Caco-2 (cell line): ENCODE data around the gene STAMBP. TPM values are rescaled to one million over a fixed set of nuclear protein-coding genes. Genes with fewer than 3 reads are reported as not detected.

ENCODE experiments used
- BruUV-seq: library from RNA; stranded (reverse); fragments of 400-500 nt; replicated peaks from 2 replicates; lab custom pipeline; 2021; lab: Mats Ljungman, UMichigan
- CTCF ChIA-PET: fragments of 300-600 bp; sonication (Branson Sonifier 250); formaldehyde crosslinking; loops from one replicate; lab custom pipeline; 2022; ENCODE audit warnings: antibody characterized with exemption; lab: Charles Lee
- POLR2A ChIA-PET: fragments of 300-600 bp; sonication (Branson Sonifier 250); formaldehyde crosslinking; loops from one replicate; lab custom pipeline; 2022; ENCODE audit warnings: antibody characterized with exemption; lab: Charles Lee
- DNase-seq, 2 experiments: peaks; one replicate each; pipeline versions ENCODE4 v3.0.0 to v3.0.0-alpha.2; 2020 to 2022
- H3K27me3 ChIP-seq: replicated peaks from 2 replicates; pipeline ENCODE4 v1.6.0; 2011; ENCODE audit warnings: low read length; ENCODE audit not compliant: control insufficient read depth, insufficient read depth
- H3K36me3 ChIP-seq: 2 replicates; pipeline ENCODE4 v1.5.1; 2011; ENCODE audit warnings: low read length; ENCODE audit not compliant: control insufficient read depth, insufficient read depth
- H3K4me1 ChIP-seq: fragments of 250-450 bp; sonication (Bioruptor Pico); 2 replicates; pipeline ENCODE4 v1.5.1; 2020; ENCODE audit warnings: mild to moderate bottlenecking
- H3K4me3 ChIP-seq: 2 replicates; pipeline ENCODE4 v1.5.1; 2011; ENCODE audit warnings: low read depth, mild to moderate bottlenecking, control low read depth, low read length
- H3K9me3 ChIP-seq: fragments of 250-450 bp; sonication (Bioruptor Pico); 2 replicates; pipeline ENCODE4 v1.5.1; 2020; ENCODE audit warnings: mild to moderate bottlenecking, moderate library complexity
- H3K27ac Mint-ChIP-seq: one replicate; pipeline ENCODE4 v1.8.0; 2022; ENCODE audit warnings: mixed read lengths; ENCODE audit not compliant: unreplicated experiment
- H3K27me3 Mint-ChIP-seq: one replicate; pipeline ENCODE4 v1.8.0; 2022; ENCODE audit warnings: mixed read lengths; ENCODE audit not compliant: insufficient read depth, unreplicated experiment
- H3K36me3 Mint-ChIP-seq: one replicate; pipeline ENCODE4 v1.8.0; 2022; ENCODE audit warnings: mild to moderate bottlenecking, mixed read lengths; ENCODE audit not compliant: insufficient read depth, unreplicated experiment
- H3K4me1 Mint-ChIP-seq: one replicate; pipeline ENCODE4 v1.8.0; 2022; ENCODE audit warnings: low read depth, mixed read lengths; ENCODE audit not compliant: unreplicated experiment
- H3K4me3 Mint-ChIP-seq: one replicate; pipeline ENCODE4 v1.8.0; 2022; ENCODE audit warnings: mild to moderate bottlenecking, moderate library complexity, mixed read lengths; ENCODE audit not compliant: unreplicated experiment
- H3K9me3 Mint-ChIP-seq: one replicate; pipeline ENCODE4 v1.8.0; 2022; ENCODE audit warnings: mixed read lengths; ENCODE audit not compliant: unreplicated experiment
- intact Hi-C: fragments of 100-400 bp; cut with micrococcal nuclease; formaldehyde crosslinking; loops from one replicate; pipeline ENCODE4 v1.10.0; 2022; ENCODE audit not compliant: unreplicated experiment
- total RNA-seq: library from RNA; stranded (reverse); gene quantifications from 2 replicates; pipeline ENCODE4 v1.2.3, GENCODE V29; 2022
- TF ChIP-seq, protein P1 (sequence below), 2 experiments: fragments of 200-600 bp in 1 of 2; IDR thresholded peaks; 1 replicate in 1 of 2; 2 replicates in 1 of 2; pipeline versions ENCODE4 v1.5.1 to v1.8.0; 2011 to 2022; ENCODE audit warnings: antibody characterized with exemption in 1 of 2, control low read depth in 1 of 2, inconsistent platforms in 1 of 2, low read depth in 1 of 2, low read length in 1 of 2, mild to moderate bottlenecking in 1 of 2, moderate library complexity in 1 of 2; ENCODE audit not compliant: insufficient read depth in 1 of 2, severe bottlenecking in 1 of 2, unreplicated experiment in 1 of 2

The STAMBP gene
- total RNA-seq, 1 experiment from 2014 or later = 49.8 TPM

DNA sequence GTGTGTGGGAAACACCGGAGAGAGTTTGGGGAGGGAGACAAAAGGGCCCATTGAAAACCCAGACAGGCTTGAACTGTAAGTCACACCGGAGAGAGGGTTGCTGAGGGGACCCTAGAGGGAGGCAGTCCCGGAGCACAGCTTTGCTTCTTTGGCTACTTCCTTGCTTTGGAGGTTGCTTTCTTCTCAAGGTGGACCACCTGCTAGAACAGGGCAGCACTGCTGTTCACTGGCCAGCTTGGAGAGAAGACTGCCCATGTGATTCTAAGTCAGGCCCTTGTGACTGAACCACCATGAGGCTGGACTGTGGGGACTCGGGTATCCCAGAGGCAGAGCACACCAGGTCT is 68.5 kb downstream of the STAMBP start:
- Mint-ChIP-seq H3K9me3 (no peaks in the 10 kb centered on the region), H3K27me3 (no peaks in the 10 kb centered on the region), H3K4me1 (no peaks in the 10 kb centered on the region), H3K4me3 (no peak overlapping the region), H3K27ac (no peak overlapping the region), H3K36me3 (no peaks in the 10 kb centered on the region)
- Histone ChIP-seq H3K4me1 (no peaks in the 10 kb centered on the region), H3K4me3 (no peak overlapping the region), H3K9me3 (no peaks in the 10 kb centered on the region), H3K27me3 (no peaks in the 10 kb centered on the region), H3K36me3 (no peaks in the 10 kb centered on the region)
- intact Hi-C loops = no loop called here
- TF ChIP-seq, protein P1, sequence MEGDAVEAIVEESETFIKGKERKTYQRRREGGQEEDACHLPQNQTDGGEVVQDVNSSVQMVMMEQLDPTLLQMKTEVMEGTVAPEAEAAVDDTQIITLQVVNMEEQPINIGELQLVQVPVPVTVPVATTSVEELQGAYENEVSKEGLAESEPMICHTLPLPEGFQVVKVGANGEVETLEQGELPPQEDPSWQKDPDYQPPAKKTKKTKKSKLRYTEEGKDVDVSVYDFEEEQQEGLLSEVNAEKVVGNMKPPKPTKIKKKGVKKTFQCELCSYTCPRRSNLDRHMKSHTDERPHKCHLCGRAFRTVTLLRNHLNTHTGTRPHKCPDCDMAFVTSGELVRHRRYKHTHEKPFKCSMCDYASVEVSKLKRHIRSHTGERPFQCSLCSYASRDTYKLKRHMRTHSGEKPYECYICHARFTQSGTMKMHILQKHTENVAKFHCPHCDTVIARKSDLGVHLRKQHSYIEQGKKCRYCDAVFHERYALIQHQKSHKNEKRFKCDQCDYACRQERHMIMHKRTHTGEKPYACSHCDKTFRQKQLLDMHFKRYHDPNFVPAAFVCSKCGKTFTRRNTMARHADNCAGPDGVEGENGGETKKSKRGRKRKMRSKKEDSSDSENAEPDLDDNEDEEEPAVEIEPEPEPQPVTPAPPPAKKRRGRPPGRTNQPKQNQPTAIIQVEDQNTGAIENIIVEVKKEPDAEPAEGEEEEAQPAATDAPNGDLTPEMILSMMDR (IDR thresholded peaks at IDR 0.05; ENCODE audit: insufficient read depth in 1 of 2, low read depth in 1 of 2, low read length in 1 of 2, severe bottlenecking in 1 of 2, unreplicated experiment in 1 of 2) = no peak
- no peak for DNase-seq
- CTCF ChIA-PET = no interaction called here
- POLR2A ChIA-PET = no interaction called here
- no TSS peak for BruUV-seq

DNA sequence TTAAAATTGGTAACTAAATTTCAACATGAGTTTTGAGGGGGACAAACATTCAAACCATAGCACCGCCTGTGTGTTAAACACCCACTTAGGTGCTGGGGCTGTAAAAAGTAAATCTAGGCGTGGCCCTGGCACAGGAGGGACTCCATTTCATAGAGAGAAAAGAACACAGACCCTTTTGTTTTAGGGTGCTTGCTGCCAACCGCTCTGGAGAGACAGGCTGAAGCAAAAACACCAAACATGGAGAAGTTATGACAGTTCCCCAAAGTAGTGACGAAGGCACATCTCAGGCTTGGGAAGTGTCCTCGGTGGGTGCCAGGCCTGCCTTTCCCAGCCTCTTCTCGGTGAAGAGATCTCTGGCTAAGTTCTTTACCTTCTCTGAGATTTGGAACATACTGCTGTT is 69.2 kb downstream of the STAMBP start:
- CTCF ChIA-PET = no interaction called here
- Histone ChIP-seq H3K4me3 (no peak overlapping the region), H3K9me3 (no peaks in the 10 kb centered on the region), H3K36me3 (no peaks in the 10 kb centered on the region), H3K4me1 (no peaks in the 10 kb centered on the region), H3K27me3 (no peaks in the 10 kb centered on the region)
- intact Hi-C loops = no loop called here
- Mint-ChIP-seq H3K27me3 (no peaks in the 10 kb centered on the region), H3K4me1 (no peaks in the 10 kb centered on the region), H3K9me3 (no peaks in the 10 kb centered on the region), H3K36me3 (no peaks in the 10 kb centered on the region), H3K4me3 (no peak overlapping the region), H3K27ac (no peak overlapping the region)
- BruUV-seq = no TSS peak
- TF ChIP-seq, protein P1 (IDR thresholded peaks at IDR 0.05; ENCODE audit: insufficient read depth in 1 of 2, low read depth in 1 of 2, low read length in 1 of 2, severe bottlenecking in 1 of 2, unreplicated experiment in 1 of 2) = no peak
- no peak for DNase-seq
- POLR2A ChIA-PET = no interaction called here

DNA sequence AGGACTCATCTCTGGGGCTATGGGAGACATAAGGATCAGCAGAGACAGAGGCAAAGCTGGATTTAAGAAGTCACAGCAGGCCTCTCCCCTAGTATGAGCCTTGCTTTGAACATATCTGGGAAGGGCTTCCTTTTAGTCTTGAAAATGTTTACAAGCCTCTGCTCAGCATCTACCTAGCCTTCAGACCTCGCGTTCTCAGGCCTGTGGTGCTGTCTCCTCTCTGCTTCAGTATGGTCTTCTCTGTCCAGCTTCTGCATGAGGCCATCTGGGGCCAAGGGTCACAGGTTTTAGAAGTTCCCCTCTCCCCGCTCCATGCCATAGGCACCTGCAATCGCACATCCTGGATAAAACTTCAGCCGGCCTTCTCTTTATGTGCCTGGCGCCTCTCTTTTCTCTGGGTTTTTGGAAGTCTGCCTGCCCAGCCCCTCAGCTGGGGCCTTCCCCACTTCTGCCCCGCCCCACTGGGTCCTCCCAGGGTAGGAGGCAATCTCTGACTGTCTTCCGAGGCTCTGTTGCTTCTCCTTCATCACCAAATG is 71.1 kb downstream of the STAMBP start:
- Mint-ChIP-seq H3K36me3 (no peaks in the 10 kb centered on the region), H3K27me3 (no peaks in the 10 kb centered on the region), H3K4me3 (no peak overlapping the region), H3K9me3 (no peaks in the 10 kb centered on the region), H3K27ac (no peak overlapping the region), H3K4me1 (no peaks in the 10 kb centered on the region)
- Histone ChIP-seq H3K27me3 (no peaks in the 10 kb centered on the region), H3K36me3 (no peaks in the 10 kb centered on the region), H3K4me3 (no peak overlapping the region), H3K9me3 (no peaks in the 10 kb centered on the region), H3K4me1 (no peaks in the 10 kb centered on the region)
- BruUV-seq = no TSS peak
- POLR2A ChIA-PET = no interaction called here
- CTCF ChIA-PET = no interaction called here
- intact Hi-C loops = no loop called here
- no peak for DNase-seq
- TF ChIP-seq, protein P1 (IDR thresholded peaks at IDR 0.05; ENCODE audit: insufficient read depth in 1 of 2, low read depth in 1 of 2, low read length in 1 of 2, severe bottlenecking in 1 of 2, unreplicated experiment in 1 of 2) = no peak
